Effector memory CD8-positive, alpha-beta T cell (primary cell): ENCODE measurements around the gene SLC35F4.

Experiments used
- ATAC-seq: fragments of 150-1000 bp; cut with Tn5 transposase; replicated peaks from 2 replicates; pipeline ENCODE4 v1.10.0; 2021; ENCODE audit warnings: mild to moderate bottlenecking, moderate library complexity
- DNase-seq, 3 experiments: peaks; one replicate each; pipeline ENCODE4 v3.0.0; 2021
- H3K27ac Mint-ChIP-seq, 2 donors: one replicate each; pipeline ENCODE4 v1.8.0; 2022; ENCODE audit warnings: mild to moderate bottlenecking in 2 of 2, mixed read lengths in 2 of 2, moderate library complexity in 2 of 2
- H3K27me3 Mint-ChIP-seq, 2 donors: one replicate each; pipeline ENCODE4 v1.8.0; 2022; ENCODE audit warnings: mixed read lengths in 2 of 2
- H3K36me3 Mint-ChIP-seq: one replicate; pipeline ENCODE4 v1.8.0; 2022; ENCODE audit warnings: mild to moderate bottlenecking, moderate library complexity, mixed read lengths; ENCODE audit not compliant: insufficient read depth
- H3K4me1 Mint-ChIP-seq, 2 donors: one replicate each; pipeline ENCODE4 v1.8.0; 2022; ENCODE audit warnings: low read depth in 2 of 2, mixed read lengths in 2 of 2
- H3K4me3 Mint-ChIP-seq, 2 donors: one replicate each; pipeline ENCODE4 v1.8.0; 2022; ENCODE audit warnings: mild to moderate bottlenecking in 2 of 2, mixed read lengths in 2 of 2, moderate library complexity in 2 of 2
- H3K9me3 Mint-ChIP-seq, 2 donors: one replicate each; pipeline ENCODE4 v1.8.0; 2022; ENCODE audit warnings: mixed read lengths in 2 of 2

SLC35F4 gene

DNA sequence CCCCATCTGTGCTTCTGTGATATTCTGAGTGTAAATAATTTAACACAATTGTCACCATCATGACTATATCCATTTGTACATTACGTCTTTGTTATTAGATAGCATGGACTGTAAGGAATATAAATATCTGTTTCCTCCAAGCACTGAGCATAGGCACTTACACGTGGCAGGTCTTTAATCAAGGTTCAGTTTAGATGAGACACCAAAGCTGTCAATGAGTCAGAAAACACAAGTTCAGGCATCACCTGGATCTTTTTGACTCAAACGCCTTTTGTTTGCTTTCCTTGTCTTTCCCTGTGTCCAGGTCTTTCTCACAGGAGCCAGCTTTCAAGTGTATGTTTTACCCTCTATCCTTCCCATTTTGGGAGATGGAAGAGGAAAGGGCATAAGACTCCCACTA lies 209.0 kb downstream of the SLC35F4 start:
- DNase-seq (no peak), ATAC-seq (no peak)
- Mint-ChIP-seq H3K27me3 (peaks cover 0 to 8% of the 10 kb centered on the region in 2 donors), H3K36me3 (no peaks in the 10 kb centered on the region), H3K9me3 (peaks cover 4 to 7% of the 10 kb centered on the region in 2 donors), H3K27ac (no peak overlapping the region), H3K4me1 (no peaks in the 10 kb centered on the region), H3K4me3 (no peak overlapping the region)

DNA sequence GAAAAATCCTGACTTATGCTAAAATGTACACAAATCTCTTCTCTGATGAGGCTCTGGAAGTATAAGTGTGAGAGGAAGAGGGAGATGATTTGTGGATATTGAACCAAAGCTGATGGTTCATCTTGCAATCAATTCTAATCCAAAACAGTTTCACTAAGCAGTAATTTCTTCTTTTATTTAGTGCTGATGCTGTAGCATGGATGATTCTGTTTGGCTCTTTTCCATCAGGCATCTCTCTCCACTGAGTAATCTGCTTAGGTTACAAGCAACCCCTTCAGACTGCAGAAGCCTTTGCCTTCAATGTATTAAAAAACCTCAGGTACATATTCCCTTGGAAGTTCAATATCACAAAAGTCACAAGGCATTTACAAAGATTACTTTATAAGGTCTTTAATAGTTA lies 213.1 kb downstream of the SLC35F4 start:
- H3K9me3 Mint-ChIP-seq, result peaks cover 3 to 11% of the 10 kb centered on the region in 2 donors
- DNase-seq (no peak), ATAC-seq (no peak)
- no peaks in the 10 kb centered on the region for H3K36me3 Mint-ChIP-seq
- H3K4me3 Mint-ChIP-seq, result no peak overlapping the region
- H3K27me3 Mint-ChIP-seq, result peaks cover 0 to 8% of the 10 kb centered on the region in 2 donors
- H3K4me1 Mint-ChIP-seq, result no peaks in the 10 kb centered on the region
- H3K27ac Mint-ChIP-seq, result no peak overlapping the region

DNA sequence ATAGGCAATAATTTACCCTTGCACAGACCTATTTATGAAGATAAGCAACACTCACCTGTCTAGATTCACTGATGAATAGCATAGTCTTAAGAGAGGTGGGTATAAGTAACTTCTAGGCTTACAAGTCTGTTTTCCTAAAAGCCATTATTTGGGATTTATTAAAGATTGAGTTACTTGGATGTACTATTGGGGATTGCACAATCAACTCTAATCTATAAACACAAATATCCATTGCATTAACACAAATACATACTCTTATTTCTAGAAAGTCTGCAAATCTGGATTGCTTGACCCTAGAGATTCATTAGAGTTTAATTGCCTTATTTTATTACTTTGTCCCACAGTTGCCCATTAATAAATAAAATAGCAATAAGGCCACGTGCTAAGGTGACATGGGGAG lies 224.1 kb downstream of the SLC35F4 start:
- ATAC-seq (no peak), DNase-seq (no peak)
- Mint-ChIP-seq H3K4me3 (no peak overlapping the region), H3K9me3 (peaks cover 3 to 7% of the 10 kb centered on the region in 2 donors), H3K4me1 (no peaks in the 10 kb centered on the region), H3K36me3 (no peaks in the 10 kb centered on the region), H3K27me3 (no peaks in the 10 kb centered on the region), H3K27ac (no peak overlapping the region)

DNA sequence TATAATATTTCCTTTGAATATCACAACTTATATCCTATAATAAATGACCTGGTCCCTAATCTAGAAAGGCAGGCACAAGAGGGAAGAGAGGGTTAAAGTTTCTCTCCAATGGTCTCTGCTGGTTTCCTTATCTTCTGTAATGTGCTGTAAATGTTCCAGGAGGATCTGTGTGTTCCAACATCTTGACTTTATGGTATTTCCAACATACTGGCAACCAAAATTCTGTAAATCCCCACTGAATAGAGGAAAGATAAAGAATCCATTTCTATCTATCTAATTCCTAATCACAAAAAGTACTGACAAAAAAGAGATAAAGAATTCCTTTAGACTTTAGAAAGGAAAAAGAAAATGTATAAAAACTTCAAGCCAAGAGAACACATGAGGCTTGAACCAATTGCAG lies 225.9 kb downstream of the SLC35F4 start:
- ATAC-seq (no peak), DNase-seq (no peak)
- no peaks in the 10 kb centered on the region for H3K9me3 Mint-ChIP-seq
- H3K36me3 Mint-ChIP-seq, result no peaks in the 10 kb centered on the region
- no peak overlapping the region for H3K27ac Mint-ChIP-seq
- no peaks in the 10 kb centered on the region for H3K4me1 Mint-ChIP-seq
- H3K4me3 Mint-ChIP-seq, result no peak overlapping the region
- H3K27me3 Mint-ChIP-seq, result no peaks in the 10 kb centered on the region

DNA sequence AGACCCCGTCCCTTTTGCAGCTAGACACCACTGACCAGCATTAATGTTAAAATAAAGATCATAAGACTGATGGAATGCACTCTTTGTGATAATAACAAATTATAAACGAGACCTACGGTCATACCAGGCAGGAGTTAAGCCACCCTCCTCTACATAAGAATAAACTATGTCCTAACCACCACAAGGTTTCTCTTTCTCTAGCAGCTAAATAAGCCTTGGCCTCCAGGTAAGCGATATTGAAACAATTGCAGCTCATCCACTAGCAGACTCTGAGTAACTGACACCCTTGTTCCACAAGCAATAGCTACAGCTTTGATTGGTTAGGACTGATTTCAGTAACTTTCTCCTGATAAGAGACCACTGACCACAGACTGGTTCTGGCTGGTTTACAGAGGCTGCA lies 228.0 kb downstream of the SLC35F4 start:
- Mint-ChIP-seq H3K27ac (no peak overlapping the region), H3K4me1 (no peaks in the 10 kb centered on the region), H3K9me3 (peaks cover 0 to 10% of the 10 kb centered on the region in 2 donors), H3K4me3 (no peak overlapping the region), H3K27me3 (peaks cover 0 to 5% of the 10 kb centered on the region in 2 donors), H3K36me3 (no peaks in the 10 kb centered on the region)
- ATAC-seq (no peak), DNase-seq (no peak)

DNA sequence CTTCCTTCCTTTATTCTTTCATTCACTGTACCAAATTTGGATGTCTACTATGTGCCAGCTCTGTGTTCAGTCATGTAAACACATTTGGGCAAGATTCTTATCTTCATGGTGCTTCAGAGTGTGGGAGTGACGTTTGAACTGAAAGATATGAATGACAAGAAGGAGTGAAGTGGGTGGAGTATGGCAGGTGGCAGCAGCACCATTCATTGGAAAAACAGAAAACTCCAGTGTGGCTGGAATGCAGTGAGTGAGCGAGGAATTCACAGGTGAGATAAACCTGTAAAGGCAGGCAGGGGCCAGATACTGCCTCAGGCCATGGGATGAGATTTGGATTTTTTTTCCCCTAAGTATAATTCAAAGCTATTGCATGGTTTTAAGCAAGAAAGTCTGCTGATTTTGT lies 231.6 kb downstream of the SLC35F4 start:
- no peaks in the 10 kb centered on the region for H3K4me1 Mint-ChIP-seq
- no peak for DNase-seq
- H3K4me3 Mint-ChIP-seq, result no peak overlapping the region
- H3K27me3 Mint-ChIP-seq, result peaks cover 0 to 5% of the 10 kb centered on the region in 2 donors
- no peak overlapping the region for H3K27ac Mint-ChIP-seq
- no peak for ATAC-seq
- H3K9me3 Mint-ChIP-seq, result peaks cover 6 to 10% of the 10 kb centered on the region in 2 donors
- H3K36me3 Mint-ChIP-seq, result no peaks in the 10 kb centered on the region

DNA sequence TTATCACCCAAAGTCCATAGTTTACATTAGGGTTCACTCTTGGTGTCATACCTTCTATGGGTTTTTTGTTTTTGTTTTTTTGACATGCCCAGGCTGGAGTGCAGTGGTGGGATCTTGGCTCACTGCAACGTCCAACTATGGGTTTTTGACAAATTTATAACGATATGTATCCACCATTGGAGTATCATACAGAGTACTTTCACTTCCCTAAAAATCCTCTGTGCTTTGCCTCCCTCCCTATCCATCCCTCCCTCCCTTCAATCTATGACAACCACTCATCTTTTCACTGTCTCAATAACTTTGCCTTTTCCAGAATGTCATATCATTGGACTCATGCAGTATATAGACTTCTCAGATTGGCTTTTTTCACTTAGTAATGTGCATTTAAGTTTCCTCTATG lies 233.2 kb downstream of the SLC35F4 start:
- Mint-ChIP-seq H3K27me3 (peaks cover 0 to 5% of the 10 kb centered on the region in 2 donors), H3K9me3 (peaks cover 8 to 10% of the 10 kb centered on the region in 2 donors), H3K4me3 (no peak overlapping the region)

DNA sequence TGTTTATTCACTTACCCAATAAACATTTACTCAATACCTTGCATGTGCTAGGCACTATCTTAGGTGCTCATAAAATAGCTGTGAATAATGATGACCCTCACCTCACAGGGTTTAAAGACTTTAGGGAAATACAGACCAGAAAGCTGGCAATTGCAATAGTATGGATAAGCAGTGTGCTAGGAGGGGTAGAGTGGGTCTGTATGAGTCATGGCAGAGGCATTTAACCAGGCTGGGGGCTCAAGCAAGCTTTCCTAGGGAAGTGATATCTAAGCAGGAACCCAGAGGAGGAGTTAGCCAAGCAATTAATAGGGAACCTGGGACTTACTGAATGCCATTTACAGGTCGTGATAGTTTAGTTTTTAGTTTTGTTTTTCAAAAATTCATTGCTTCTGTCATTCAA lies 248.4 kb downstream of the SLC35F4 start:
- Mint-ChIP-seq H3K4me1 (no peaks in the 10 kb centered on the region), H3K9me3 (peaks cover 6 to 8% of the 10 kb centered on the region in 2 donors), H3K27me3 (no peaks in the 10 kb centered on the region), H3K36me3 (no peaks in the 10 kb centered on the region), H3K4me3 (no peak overlapping the region), H3K27ac (no peak overlapping the region)
- DNase-seq (no peak), ATAC-seq (no peak)

More for the DNA sequence above, 233.2 kb downstream of the SLC35F4 start:
- H3K27ac Mint-ChIP-seq, result no peak overlapping the region
- DNase-seq, result no peak
- H3K36me3 Mint-ChIP-seq, result no peaks in the 10 kb centered on the region
- ATAC-seq, result no peak
- H3K4me1 Mint-ChIP-seq, result no peaks in the 10 kb centered on the region

DNA sequence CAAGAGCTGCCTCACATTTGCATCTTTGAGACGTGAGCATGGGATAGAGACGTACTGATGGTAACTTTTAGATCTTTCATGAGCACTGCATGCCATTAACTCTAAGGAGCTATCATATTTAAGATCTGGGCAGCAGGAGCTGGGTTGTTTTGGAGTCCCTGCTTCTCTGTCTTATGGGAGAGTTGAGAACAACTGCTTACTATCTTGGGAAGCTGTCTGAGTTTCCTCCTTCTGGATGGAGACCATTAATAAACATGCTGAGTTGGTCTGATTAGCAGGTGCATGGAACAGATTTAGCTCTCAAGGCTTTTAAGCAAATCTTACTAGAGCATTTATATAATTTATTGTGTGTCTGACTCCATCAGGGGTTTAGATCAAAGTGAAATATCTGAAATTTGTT lies 252.9 kb downstream of the SLC35F4 start:
- Mint-ChIP-seq H3K4me1 (no peaks in the 10 kb centered on the region), H3K27me3 (no peaks in the 10 kb centered on the region), H3K4me3 (no peak overlapping the region), H3K36me3 (no peaks in the 10 kb centered on the region), H3K27ac (no peak overlapping the region), H3K9me3 (peaks cover 0 to 11% of the 10 kb centered on the region in 2 donors)
- no peak for ATAC-seq
- DNase-seq, result no peak

DNA sequence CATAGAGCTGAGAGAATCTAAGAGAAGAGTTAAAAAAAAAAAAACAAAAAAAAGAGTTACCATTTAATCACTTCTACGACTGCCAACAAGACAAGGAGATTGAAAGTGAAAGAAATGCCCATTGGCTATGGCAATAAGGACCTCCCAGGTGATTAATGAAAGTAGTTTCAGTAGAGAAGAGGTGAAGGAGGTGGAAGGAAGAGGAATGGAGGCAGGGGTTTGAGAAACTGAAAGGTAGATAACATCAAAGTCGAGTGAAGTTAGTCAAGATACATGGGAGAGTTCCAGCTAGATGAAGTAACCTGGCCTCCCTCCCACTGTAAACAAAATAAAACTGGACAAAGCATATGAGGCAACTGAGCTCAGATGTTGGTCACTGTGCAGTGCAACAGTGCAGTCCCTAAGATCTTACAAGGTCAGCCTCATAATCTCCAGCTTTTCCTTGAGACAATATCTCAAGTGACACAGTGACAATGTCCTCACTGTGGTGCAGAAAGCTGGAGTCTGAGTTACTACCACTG lies 254.3 kb downstream of the SLC35F4 start:
- H3K9me3 Mint-ChIP-seq, result peaks cover 0 to 9% of the 10 kb centered on the region in 2 donors
- no peak for DNase-seq
- H3K36me3 Mint-ChIP-seq, result no peaks in the 10 kb centered on the region
- no peaks in the 10 kb centered on the region for H3K27me3 Mint-ChIP-seq
- ATAC-seq, result no peak
- H3K27ac Mint-ChIP-seq, result no peak overlapping the region
- H3K4me3 Mint-ChIP-seq, result no peak overlapping the region
- no peaks in the 10 kb centered on the region for H3K4me1 Mint-ChIP-seq

DNA sequence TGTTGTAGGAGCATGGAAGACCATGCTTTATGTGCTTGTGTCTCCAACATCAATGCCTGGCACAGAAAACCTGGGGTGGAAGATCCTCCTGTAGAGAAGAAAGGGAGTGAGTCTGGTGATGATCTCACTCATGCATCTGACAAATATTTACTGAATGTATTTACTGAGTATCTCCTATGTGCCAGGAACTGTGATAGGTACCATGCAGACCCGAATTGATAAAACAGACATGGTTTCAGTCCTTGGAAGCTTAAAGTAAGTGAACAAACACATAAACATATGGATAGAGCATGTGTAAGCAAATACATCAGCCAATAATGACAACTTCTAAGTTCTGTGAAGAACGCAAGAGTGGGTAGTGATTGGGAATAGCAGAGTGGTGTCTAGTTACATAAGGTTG lies 255.3 kb downstream of the SLC35F4 start:
- Mint-ChIP-seq H3K27me3 (no peaks in the 10 kb centered on the region), H3K9me3 (peaks cover 0 to 8% of the 10 kb centered on the region in 2 donors), H3K36me3 (no peaks in the 10 kb centered on the region), H3K4me3 (no peak overlapping the region), H3K4me1 (no peaks in the 10 kb centered on the region), H3K27ac (no peak overlapping the region)
- DNase-seq (no peak), ATAC-seq (no peak)

DNA sequence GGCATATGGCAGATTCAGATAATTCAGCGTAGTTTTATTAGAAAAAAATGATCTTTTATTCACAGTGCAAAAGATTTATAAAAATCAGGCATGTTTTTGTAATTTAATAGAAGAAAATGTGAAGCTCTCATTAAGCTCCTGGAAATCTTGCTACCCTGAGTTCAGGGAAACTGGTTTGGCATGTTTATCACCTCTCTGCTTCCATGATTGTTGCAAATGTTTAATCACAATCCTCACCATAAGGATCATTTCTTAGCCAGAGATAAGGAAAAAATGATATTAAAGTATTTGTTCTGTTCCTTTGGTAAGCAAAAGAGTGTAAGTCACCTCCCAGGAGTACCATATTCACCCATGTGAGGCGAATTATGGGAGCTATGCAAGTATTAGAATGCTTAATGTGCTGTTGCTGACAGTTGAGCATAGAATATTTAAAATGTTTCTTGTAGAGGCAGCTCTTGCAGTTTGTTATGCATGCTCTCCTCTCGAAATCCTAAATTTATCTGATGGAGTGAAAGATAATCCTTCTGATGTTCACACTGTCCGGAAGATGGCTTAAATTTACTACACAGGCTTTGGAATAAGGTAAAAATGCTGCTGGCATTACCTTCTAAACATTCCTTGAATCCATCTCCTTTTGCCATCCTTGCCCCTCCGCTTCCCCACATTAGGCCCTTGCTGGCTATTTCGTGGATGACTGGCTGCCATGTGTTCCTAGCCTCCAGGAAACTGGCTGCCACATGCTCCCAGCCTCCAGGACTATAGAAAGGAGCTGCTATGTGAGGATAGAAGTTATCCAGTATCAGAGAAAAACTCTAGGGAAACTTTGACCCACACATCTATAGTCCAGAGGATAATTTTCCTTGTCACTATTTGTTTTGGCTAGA lies 256.5 kb downstream of the SLC35F4 start:
- Mint-ChIP-seq H3K27ac (no peak overlapping the region), H3K36me3 (no peaks in the 10 kb centered on the region), H3K4me3 (no peak overlapping the region), H3K4me1 (no peaks in the 10 kb centered on the region), H3K27me3 (no peaks in the 10 kb centered on the region), H3K9me3 (peaks cover 0 to 8% of the 10 kb centered on the region in 2 donors)
- ATAC-seq (no peak), DNase-seq (no peak)

DNA sequence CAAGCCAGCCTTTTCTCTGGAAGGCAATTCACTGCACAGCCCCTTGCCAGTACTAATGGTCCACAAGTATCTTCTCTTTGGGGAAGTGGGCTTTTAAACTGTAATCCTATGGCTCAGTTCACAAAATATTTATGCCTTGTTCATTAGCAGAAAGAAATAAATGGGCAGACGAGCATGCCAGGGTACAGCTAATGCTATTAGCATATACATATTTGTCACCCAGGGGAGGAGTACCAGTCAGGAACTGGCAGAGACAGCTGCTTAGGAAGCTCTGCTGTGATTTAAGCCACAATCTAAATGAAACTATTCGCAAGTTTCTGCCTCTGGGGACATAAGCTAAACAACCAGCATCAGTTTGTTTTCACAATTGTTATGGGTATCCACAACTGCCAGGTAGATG lies 258.8 kb downstream of the SLC35F4 start:
- Mint-ChIP-seq H3K27me3 (no peaks in the 10 kb centered on the region), H3K9me3 (peaks cover 3 to 11% of the 10 kb centered on the region in 2 donors), H3K36me3 (no peaks in the 10 kb centered on the region), H3K4me3 (no peak overlapping the region), H3K27ac (no peak overlapping the region), H3K4me1 (no peaks in the 10 kb centered on the region)
- no peak for DNase-seq
- no peak for ATAC-seq

DNA sequence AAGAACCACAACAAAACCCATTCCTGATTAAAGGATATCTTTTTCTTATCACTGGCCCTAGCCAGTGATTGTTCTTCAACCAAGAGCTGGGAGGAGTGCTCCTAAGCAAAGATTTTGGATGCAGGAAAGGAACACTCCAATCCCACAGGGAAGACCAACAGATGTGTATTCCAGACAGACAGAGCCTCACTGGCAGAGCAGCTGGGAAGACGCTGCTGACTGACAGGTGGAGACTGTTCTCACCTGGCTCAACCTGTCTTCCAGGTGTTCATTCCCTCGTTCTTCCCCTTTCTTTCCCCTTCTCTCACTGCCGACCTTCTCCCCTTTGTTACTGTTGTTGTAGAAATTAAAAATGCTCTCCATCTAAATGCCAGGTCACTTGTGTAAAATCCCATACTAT lies 282.5 kb downstream of the SLC35F4 start:
- Mint-ChIP-seq H3K4me1 (no peaks in the 10 kb centered on the region), H3K27me3 (no peaks in the 10 kb centered on the region), H3K36me3 (no peaks in the 10 kb centered on the region), H3K27ac (no peak overlapping the region), H3K4me3 (no peak overlapping the region), H3K9me3 (peaks cover 4 to 8% of the 10 kb centered on the region in 2 donors)
- DNase-seq (no peak), ATAC-seq (no peak)
